ENCODE measurements around the gene FCSK. TPM values are rescaled to one million over a fixed set of nuclear protein-coding genes. Genes with fewer than 3 reads are reported as not detected.

FCSK gene
- total and polyA plus RNA-seq, 2 of the 8 experiments (the other 6 are each of a cell fraction or from before 2014, with no cell fraction given): 4.6 to 5.1 TPM

GRCh38 chr16:70523743-70524398 is 69.5 kb downstream of the FCSK start, which contains the start of gene SF3B3 (continued):
- TF ChIP-seq, protein P1, sequence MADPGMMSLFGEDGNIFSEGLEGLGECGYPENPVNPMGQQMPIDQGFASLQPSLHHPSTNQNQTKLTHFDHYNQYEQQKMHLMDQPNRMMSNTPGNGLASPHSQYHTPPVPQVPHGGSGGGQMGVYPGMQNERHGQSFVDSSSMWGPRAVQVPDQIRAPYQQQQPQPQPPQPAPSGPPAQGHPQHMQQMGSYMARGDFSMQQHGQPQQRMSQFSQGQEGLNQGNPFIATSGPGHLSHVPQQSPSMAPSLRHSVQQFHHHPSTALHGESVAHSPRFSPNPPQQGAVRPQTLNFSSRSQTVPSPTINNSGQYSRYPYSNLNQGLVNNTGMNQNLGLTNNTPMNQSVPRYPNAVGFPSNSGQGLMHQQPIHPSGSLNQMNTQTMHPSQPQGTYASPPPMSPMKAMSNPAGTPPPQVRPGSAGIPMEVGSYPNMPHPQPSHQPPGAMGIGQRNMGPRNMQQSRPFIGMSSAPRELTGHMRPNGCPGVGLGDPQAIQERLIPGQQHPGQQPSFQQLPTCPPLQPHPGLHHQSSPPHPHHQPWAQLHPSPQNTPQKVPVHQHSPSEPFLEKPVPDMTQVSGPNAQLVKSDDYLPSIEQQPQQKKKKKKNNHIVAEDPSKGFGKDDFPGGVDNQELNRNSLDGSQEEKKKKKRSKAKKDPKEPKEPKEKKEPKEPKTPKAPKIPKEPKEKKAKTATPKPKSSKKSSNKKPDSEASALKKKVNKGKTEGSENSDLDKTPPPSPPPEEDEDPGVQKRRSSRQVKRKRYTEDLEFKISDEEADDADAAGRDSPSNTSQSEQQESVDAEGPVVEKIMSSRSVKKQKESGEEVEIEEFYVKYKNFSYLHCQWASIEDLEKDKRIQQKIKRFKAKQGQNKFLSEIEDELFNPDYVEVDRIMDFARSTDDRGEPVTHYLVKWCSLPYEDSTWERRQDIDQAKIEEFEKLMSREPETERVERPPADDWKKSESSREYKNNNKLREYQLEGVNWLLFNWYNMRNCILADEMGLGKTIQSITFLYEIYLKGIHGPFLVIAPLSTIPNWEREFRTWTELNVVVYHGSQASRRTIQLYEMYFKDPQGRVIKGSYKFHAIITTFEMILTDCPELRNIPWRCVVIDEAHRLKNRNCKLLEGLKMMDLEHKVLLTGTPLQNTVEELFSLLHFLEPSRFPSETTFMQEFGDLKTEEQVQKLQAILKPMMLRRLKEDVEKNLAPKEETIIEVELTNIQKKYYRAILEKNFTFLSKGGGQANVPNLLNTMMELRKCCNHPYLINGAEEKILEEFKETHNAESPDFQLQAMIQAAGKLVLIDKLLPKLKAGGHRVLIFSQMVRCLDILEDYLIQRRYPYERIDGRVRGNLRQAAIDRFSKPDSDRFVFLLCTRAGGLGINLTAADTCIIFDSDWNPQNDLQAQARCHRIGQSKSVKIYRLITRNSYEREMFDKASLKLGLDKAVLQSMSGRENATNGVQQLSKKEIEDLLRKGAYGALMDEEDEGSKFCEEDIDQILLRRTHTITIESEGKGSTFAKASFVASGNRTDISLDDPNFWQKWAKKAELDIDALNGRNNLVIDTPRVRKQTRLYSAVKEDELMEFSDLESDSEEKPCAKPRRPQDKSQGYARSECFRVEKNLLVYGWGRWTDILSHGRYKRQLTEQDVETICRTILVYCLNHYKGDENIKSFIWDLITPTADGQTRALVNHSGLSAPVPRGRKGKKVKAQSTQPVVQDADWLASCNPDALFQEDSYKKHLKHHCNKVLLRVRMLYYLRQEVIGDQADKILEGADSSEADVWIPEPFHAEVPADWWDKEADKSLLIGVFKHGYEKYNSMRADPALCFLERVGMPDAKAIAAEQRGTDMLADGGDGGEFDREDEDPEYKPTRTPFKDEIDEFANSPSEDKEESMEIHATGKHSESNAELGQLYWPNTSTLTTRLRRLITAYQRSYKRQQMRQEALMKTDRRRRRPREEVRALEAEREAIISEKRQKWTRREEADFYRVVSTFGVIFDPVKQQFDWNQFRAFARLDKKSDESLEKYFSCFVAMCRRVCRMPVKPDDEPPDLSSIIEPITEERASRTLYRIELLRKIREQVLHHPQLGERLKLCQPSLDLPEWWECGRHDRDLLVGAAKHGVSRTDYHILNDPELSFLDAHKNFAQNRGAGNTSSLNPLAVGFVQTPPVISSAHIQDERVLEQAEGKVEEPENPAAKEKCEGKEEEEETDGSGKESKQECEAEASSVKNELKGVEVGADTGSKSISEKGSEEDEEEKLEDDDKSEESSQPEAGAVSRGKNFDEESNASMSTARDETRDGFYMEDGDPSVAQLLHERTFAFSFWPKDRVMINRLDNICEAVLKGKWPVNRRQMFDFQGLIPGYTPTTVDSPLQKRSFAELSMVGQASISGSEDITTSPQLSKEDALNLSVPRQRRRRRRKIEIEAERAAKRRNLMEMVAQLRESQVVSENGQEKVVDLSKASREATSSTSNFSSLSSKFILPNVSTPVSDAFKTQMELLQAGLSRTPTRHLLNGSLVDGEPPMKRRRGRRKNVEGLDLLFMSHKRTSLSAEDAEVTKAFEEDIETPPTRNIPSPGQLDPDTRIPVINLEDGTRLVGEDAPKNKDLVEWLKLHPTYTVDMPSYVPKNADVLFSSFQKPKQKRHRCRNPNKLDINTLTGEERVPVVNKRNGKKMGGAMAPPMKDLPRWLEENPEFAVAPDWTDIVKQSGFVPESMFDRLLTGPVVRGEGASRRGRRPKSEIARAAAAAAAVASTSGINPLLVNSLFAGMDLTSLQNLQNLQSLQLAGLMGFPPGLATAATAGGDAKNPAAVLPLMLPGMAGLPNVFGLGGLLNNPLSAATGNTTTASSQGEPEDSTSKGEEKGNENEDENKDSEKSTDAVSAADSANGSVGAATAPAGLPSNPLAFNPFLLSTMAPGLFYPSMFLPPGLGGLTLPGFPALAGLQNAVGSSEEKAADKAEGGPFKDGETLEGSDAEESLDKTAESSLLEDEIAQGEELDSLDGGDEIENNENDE (IDR thresholded peaks at IDR 0.05; ENCODE audit: insufficient replicate concordance, low read length): no peak
- no peak for TF ChIP-seq SP2 (IDR thresholded peaks at IDR 0.05; ENCODE audit: low read length)
- TF ChIP-seq NRF1 (IDR thresholded peaks at IDR 0.05; ENCODE audit: low read depth, low read length): no peak
- peak; percentile 19; the same call in 1 of the 2 replicates for TF ChIP-seq E2F6 (IDR thresholded peaks at IDR 0.05)
- TF ChIP-seq SIRT6 (IDR thresholded peaks at IDR 0.05; ENCODE audit: low read length): no peak
- TF ChIP-seq CHD2 (IDR thresholded peaks at IDR 0.05; ENCODE audit: low read length): no peak
- no peak for TF ChIP-seq ZNF274 (IDR thresholded peaks at IDR 0.05; ENCODE audit: borderline replicate concordance, extremely low read depth, low read length)
- peak; percentile 87 for TF ChIP-seq YY1 (IDR thresholded peaks at IDR 0.05; ENCODE audit: low read depth, low read length)
- TF ChIP-seq GTF2F1 (IDR thresholded peaks at IDR 0.05; ENCODE audit: borderline replicate concordance, low read depth, low read length): no peak
- TF ChIP-seq POLR2A (IDR thresholded peaks at IDR 0.05; ENCODE audit: control extremely low read depth in 1 of 2, low read depth in 2 of 2, low read length in 2 of 2): peak; percentile 52 to 84
- TF ChIP-seq TAF7 (optimal IDR thresholded peaks at IDR 0.05; ENCODE audit: borderline replicate concordance, low read depth, low read length): peak; percentile 99
